Tibial nerve (tissue), 4 donors: Measurements from ENCODE around the gene TMEM98.

Experiments used
- EP300 ChIP-seq, 2 donors: sonication (generic); formaldehyde crosslinking; IDR thresholded peaks; one replicate each; pipeline ENCODE4 v1.6.1; 2017; ENCODE audit warnings: antibody characterized with exemption in 2 of 2, mild to moderate bottlenecking in 1 of 2
- POLR2A ChIP-seq, 2 donors: fragments of 450-650 bp; IDR thresholded peaks; one replicate each; pipeline ENCODE4 v1.6.1; 2017; ENCODE audit warnings: antibody characterized with exemption in 2 of 2, mild to moderate bottlenecking in 2 of 2, moderate library complexity in 2 of 2
- TF ChIP-seq, protein P1 (sequence below), 5 experiments: fragments of 200-600 bp in 3 of 5; fragments of 450-650 bp in 2 of 5; sonication (generic) in 3 of 5; IDR thresholded peaks; one replicate each; pipeline ENCODE4 v1.5.1; 2016 to 2019; ENCODE audit warnings: antibody characterized with exemption in 5 of 5, mild to moderate bottlenecking in 3 of 5, moderate library complexity in 2 of 5

DNA sequence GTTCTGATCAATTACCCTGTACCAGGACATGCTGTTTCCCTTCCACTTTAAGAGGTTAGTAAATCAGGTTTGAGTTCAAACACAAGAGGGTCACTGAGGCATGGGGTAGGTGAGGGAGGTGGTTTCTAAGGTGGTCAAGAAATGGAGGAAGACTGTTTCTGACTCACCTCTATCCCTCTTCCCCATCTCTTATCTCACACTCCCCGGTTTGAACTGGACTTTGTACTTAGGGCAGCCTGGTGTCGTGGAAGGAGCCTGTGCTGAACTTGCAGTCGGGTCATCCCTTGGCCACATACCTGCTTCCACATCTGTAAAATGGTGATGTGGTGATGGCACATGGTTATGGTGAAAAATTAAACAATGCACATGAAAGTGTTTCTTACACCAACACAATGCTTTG is 17.2 kb upstream of the TMEM98 start:
- TF ChIP-seq, protein P1, sequence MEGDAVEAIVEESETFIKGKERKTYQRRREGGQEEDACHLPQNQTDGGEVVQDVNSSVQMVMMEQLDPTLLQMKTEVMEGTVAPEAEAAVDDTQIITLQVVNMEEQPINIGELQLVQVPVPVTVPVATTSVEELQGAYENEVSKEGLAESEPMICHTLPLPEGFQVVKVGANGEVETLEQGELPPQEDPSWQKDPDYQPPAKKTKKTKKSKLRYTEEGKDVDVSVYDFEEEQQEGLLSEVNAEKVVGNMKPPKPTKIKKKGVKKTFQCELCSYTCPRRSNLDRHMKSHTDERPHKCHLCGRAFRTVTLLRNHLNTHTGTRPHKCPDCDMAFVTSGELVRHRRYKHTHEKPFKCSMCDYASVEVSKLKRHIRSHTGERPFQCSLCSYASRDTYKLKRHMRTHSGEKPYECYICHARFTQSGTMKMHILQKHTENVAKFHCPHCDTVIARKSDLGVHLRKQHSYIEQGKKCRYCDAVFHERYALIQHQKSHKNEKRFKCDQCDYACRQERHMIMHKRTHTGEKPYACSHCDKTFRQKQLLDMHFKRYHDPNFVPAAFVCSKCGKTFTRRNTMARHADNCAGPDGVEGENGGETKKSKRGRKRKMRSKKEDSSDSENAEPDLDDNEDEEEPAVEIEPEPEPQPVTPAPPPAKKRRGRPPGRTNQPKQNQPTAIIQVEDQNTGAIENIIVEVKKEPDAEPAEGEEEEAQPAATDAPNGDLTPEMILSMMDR (IDR thresholded peaks at IDR 0.05), result no peak
- TF ChIP-seq EP300 (IDR thresholded peaks at IDR 0.05) (no peak), POLR2A (IDR thresholded peaks at IDR 0.05) (no peak)
